ENCODE data around the gene CCT6A.
A peak's percentile ranks its signal among the peaks of the same experiment; 100 is the strongest.
"Not testable (repeated sequence)": the region's sequence is repeated elsewhere in the genome, so short reads cannot be mapped to it uniquely, and the experiment has no call there.

The CCT6A gene

DNA sequence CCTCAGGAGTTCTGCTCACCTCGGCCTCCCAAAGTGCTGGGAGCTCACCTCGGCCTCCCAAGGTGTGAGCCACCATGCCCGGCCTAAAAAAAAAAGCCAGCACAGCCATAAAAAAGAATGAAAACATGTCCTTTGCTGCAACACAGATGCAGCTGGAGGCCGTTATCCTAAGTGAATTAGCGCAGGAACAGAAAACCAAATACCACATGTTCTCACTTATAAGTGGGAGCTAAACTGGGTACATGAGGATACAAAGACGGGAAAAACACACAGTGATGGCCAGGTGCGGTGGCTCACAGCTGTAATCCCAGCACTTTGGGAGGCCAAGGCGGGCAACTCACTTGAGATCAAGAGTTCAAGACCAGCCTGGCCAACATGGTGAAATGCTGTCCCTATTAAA, 21.2 kb upstream of the CCT6A start:
- H3K9me3 ChIP-seq (ENCODE audit: control insufficient read depth, insufficient read depth, low read length): no peaks in the 10 kb centered on the region
- H3K4me3 ChIP-seq (ENCODE audit: low read depth, low read length): no peak overlapping the region
- H3K36me3 ChIP-seq (ENCODE audit: control insufficient read depth, insufficient read depth, low read length): peaks cover 58% of the 10 kb centered on the region
- no peak overlapping the region for H3K27ac ChIP-seq (ENCODE audit: low read depth, low read length)
- H3K27me3 ChIP-seq (ENCODE audit: control insufficient read depth, insufficient read depth, low read length): no peaks in the 10 kb centered on the region
- no peaks in the 10 kb centered on the region for H3K4me1 ChIP-seq (ENCODE audit: control insufficient read depth, insufficient read depth, low read length)
- no peak overlapping the region for H3K9ac ChIP-seq (ENCODE audit: low read depth, low read length)

DNA sequence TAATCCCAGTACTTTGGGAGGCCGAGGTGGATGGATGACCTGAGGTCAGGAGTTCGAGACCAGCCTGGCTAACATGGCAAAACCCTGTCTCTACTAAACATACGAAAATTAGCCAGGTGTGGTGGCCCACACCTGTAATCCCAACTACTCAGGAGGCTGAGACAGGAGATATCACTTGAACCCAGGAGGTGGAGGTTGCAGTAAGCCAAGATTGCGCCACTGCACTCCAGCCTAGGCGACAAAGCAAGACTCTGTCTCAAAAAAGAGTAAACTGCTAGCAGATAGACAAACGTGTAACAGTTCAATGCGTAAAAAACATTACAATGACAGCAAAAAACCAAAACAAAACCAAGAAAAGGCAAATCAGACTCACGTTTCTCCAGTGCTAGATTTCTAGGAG, 20.0 kb upstream of the CCT6A start:
- not testable (repeated sequence) for H3K27ac ChIP-seq (ENCODE audit: low read depth, low read length); H3K9ac ChIP-seq (ENCODE audit: low read depth, low read length); H3K9me3 ChIP-seq (ENCODE audit: control insufficient read depth, insufficient read depth, low read length); H3K4me1 ChIP-seq (ENCODE audit: control insufficient read depth, insufficient read depth, low read length); H3K4me3 ChIP-seq (ENCODE audit: low read depth, low read length); H3K27me3 ChIP-seq (ENCODE audit: control insufficient read depth, insufficient read depth, low read length)
- peaks cover 50% of the 10 kb centered on the region for H3K36me3 ChIP-seq (ENCODE audit: control insufficient read depth, insufficient read depth, low read length)

DNA sequence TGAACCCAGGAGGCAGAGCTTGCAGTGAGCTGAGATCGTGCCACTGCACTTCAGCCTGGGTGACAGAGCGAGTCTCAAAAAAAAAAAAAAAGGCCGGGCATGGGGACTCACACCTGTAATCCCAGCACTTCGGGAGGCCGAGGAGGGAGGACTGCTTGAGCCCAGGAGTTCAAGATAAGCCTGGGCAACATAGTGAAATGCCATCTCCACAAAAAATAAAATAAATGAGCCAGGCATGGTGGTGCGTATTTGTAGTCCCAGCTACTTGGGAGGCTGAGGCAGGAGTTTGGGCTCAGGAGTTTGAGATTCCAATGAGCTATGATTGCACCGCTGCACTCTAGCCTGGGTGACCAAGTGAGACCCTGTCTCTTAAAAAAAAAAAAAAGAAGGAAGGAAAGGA, 19.0 kb upstream of the CCT6A start:
- H3K9ac ChIP-seq (ENCODE audit: low read depth, low read length); H3K27me3 ChIP-seq (ENCODE audit: control insufficient read depth, insufficient read depth, low read length); H3K9me3 ChIP-seq (ENCODE audit: control insufficient read depth, insufficient read depth, low read length); H3K4me1 ChIP-seq (ENCODE audit: control insufficient read depth, insufficient read depth, low read length); H3K27ac ChIP-seq (ENCODE audit: low read depth, low read length): not testable (repeated sequence)
- Histone ChIP-seq H3K36me3 (ENCODE audit: control insufficient read depth, insufficient read depth, low read length) (peaks cover 40% of the 10 kb centered on the region), H3K4me3 (ENCODE audit: low read depth, low read length) (peak overlapping the region; percentile 97; the same call in 1 of the 2 replicates)

DNA sequence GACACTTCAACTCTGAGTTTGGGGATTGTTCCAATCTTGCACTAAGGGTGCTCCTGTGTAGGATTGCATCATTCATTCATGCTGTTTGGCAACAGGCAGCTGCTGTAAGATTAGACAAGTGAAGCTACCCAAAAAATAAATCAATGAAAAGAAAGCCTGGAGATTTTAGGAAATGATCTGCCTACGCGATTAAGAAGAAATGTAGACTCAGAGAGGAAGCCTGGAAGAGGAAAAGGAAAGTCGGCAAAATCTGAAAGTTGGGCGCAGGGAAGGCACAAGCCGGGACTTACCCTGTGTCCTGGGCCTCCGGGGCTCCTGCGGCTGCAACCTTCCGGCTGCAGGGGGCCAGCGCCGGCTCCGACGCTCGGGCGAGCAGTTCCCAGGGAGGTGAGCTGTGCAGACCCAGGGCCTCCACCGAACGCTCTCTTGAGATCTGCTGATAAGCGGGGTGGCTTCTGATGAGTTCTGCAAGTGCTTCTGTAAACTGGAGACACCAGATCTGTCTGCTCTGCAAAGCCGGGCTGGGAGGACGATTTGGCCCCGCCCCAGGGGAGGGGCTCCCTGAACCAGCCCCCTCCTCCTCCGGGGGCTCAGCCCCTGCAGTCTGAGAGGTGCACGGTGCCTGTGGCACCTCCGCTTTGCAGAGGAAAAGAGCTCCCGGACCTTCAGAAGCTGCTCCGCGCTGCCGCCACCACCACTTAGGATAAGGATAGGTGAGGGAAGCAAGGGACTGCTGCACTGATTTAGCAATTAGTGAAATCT, 17.7 kb upstream of the CCT6A start:
- peak overlapping the region; percentile 92 for H3K27ac ChIP-seq (ENCODE audit: low read depth, low read length)
- no peaks in the 10 kb centered on the region for H3K27me3 ChIP-seq (ENCODE audit: control insufficient read depth, insufficient read depth, low read length)
- H3K9ac ChIP-seq (ENCODE audit: low read depth, low read length): peak overlapping the region; percentile 94
- peak overlapping the region; percentile 97 for H3K4me3 ChIP-seq (ENCODE audit: low read depth, low read length)
- no peaks in the 10 kb centered on the region for H3K4me1 ChIP-seq (ENCODE audit: control insufficient read depth, insufficient read depth, low read length)
- no peaks in the 10 kb centered on the region for H3K9me3 ChIP-seq (ENCODE audit: control insufficient read depth, insufficient read depth, low read length)
- peaks cover 30% of the 10 kb centered on the region for H3K36me3 ChIP-seq (ENCODE audit: control insufficient read depth, insufficient read depth, low read length)

DNA sequence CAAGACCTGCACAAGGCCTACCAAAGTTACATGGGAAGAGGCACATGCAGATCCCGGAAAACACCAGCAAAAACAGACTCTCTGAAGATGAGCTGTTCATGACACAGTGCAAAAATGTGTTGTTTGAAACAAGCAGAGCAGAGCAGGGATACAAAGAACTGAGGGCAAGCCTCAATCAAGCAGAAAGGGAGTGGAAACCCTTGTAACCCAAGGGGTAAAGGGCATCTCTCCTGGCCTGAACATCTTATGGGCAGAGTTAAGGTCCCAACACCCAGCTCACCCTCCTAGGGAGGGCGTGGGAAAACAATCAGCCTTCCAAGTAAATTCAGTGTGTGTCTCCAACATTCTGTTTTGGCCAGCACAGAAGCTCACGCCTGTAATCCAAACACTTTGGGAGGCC, 10.8 kb upstream of the CCT6A start:
- Histone ChIP-seq H3K27me3 (ENCODE audit: control insufficient read depth, insufficient read depth, low read length) (no peaks in the 10 kb centered on the region), H3K4me1 (ENCODE audit: control insufficient read depth, insufficient read depth, low read length) (no peaks in the 10 kb centered on the region), H3K9me3 (ENCODE audit: control insufficient read depth, insufficient read depth, low read length) (no peaks in the 10 kb centered on the region), H3K27ac (ENCODE audit: low read depth, low read length) (no peak overlapping the region), H3K9ac (ENCODE audit: low read depth, low read length) (no peak overlapping the region), H3K36me3 (ENCODE audit: control insufficient read depth, insufficient read depth, low read length) (peaks cover 14% of the 10 kb centered on the region), H3K4me3 (ENCODE audit: low read depth, low read length) (no peak overlapping the region)

DNA sequence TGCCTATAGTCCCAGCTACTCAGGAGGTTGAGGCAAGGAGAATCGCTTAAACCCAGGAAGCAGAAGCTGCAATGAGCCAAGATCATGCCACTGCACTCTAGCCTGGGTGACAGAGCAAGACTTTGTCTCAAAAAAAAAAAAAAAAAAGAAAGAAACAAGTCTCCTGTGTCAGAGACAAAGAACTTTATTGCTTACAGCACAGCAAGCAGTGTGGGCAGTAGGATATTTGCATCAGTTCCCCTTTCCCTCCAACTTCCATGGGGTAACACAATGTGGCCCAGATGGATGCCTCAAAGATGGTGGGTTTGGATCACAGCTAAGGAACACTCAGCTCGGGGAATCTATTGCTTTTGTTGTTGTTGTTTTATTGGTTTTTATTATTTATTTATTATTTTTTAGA, 5.8 kb upstream of the CCT6A start:
- not testable (repeated sequence) for H3K9ac ChIP-seq (ENCODE audit: low read depth, low read length); H3K4me3 ChIP-seq (ENCODE audit: low read depth, low read length); H3K27me3 ChIP-seq (ENCODE audit: control insufficient read depth, insufficient read depth, low read length); H3K4me1 ChIP-seq (ENCODE audit: control insufficient read depth, insufficient read depth, low read length); H3K27ac ChIP-seq (ENCODE audit: low read depth, low read length); H3K9me3 ChIP-seq (ENCODE audit: control insufficient read depth, insufficient read depth, low read length)
- peaks cover 12% of the 10 kb centered on the region for H3K36me3 ChIP-seq (ENCODE audit: control insufficient read depth, insufficient read depth, low read length)

DNA sequence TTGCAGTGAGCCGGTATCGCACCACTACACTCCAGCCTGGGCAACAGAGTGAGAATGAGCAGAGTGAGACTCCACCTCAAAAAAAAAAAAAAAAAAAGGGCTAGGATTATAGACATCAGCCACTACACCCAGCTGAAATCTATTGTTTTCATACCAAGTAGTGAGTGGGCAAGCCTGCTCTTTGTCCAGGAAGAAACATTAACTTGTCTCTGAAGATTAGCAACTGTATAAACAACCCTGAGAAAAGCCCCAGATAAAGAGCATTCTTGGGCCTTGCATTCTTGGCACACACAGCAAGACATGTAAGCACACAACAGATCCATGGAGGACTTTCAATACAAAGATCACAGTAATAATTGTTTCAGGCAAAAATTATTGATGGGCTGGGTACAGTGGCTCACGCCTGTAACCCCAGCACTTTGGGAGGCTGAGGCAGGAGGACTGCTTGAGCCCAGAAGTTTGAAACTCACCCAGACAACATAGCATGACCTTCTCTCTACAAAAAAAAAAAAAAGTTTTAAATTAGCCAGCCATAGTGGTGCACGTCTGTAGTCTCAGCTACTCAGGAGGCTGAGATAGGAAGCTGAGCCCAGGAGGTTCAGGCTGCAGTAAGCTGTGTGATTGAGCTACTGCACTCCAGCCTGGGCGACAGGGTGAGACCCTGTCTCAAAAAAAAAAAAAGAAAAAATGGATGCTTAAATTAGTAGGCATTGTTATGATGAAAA, 4.7 kb upstream of the CCT6A start:
- 0 out of 2 replicates have a peak, but pooled peaks cover 2% of the 10 kb centered on the region for H3K4me1 ChIP-seq (ENCODE audit: control insufficient read depth, insufficient read depth, low read length)
- H3K9ac ChIP-seq (ENCODE audit: low read depth, low read length): no peak overlapping the region
- H3K36me3 ChIP-seq (ENCODE audit: control insufficient read depth, insufficient read depth, low read length): peaks cover 10% of the 10 kb centered on the region; the same call in 1 of the 2 replicates
- no peaks in the 10 kb centered on the region for H3K9me3 ChIP-seq (ENCODE audit: control insufficient read depth, insufficient read depth, low read length)
- peak overlapping the region; percentile 7 for H3K27ac ChIP-seq (ENCODE audit: low read depth, low read length)
- no peaks in the 10 kb centered on the region for H3K27me3 ChIP-seq (ENCODE audit: control insufficient read depth, insufficient read depth, low read length)
- no peak overlapping the region for H3K4me3 ChIP-seq (ENCODE audit: low read depth, low read length)

DNA sequence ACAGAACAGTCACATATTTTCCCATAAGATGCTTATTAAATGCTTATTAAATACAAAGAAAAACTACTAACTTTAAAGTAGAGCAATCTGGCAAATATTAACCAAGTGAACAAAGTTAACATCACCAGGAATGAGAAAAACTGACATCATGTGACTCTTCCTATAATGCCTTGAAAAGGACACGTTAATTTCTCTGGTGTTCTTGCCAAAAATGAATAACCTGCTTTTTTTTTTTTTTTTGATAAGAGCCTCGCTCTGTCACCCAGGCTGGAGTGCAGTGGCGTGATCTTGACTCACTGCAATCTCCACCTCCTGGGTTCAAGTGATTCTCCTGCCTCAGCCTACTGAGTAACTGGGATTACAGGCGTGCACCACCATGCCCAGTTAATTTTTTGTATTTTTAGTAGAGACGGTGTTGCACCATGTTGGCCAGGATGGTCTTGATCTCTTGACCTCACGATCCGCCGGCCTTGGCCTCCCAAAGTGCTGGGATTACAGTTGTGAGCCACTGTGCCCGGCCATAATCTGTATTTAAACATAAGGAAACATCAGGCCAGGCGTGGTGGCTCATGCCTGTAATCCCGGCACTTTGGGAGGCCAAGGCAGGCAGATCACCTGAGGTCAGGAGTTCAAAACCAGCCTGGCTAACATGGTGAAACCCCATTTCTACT, 4.0 kb upstream of the CCT6A start:
- not testable (repeated sequence) for H3K4me1 ChIP-seq (ENCODE audit: control insufficient read depth, insufficient read depth, low read length); H3K27me3 ChIP-seq (ENCODE audit: control insufficient read depth, insufficient read depth, low read length); H3K9me3 ChIP-seq (ENCODE audit: control insufficient read depth, insufficient read depth, low read length); H3K36me3 ChIP-seq (ENCODE audit: control insufficient read depth, insufficient read depth, low read length); H3K4me3 ChIP-seq (ENCODE audit: low read depth, low read length); H3K9ac ChIP-seq (ENCODE audit: low read depth, low read length)
- H3K27ac ChIP-seq (ENCODE audit: low read depth, low read length): peak overlapping the region; percentile 7

DNA sequence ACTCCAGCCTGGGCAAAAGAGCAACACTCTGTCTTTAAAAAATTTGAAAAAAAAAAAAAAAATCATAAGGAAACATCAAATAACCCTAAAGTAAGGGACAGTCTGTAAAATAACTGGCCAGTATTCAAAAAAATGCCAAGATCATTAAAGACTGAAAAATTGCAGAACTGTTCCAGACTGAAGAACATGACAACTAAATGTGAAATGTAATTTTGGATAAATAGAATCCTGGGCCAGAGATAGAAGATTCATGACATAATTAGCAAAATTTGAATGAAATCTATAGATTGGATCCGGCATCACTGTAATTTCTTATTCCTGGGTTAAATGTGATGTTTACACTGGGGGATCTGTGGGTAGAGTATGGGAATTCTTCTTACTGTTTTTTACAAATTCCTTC, 3.3 kb upstream of the CCT6A start:
- peaks cover 8% of the 10 kb centered on the region; the same call in 1 of the 2 replicates for H3K4me1 ChIP-seq (ENCODE audit: control insufficient read depth, insufficient read depth, low read length)
- H3K27ac ChIP-seq (ENCODE audit: low read depth, low read length): no peak overlapping the region
- no peak overlapping the region for H3K4me3 ChIP-seq (ENCODE audit: low read depth, low read length)
- H3K9ac ChIP-seq (ENCODE audit: low read depth, low read length): no peak overlapping the region
- no peaks in the 10 kb centered on the region for H3K27me3 ChIP-seq (ENCODE audit: control insufficient read depth, insufficient read depth, low read length)
- no peaks in the 10 kb centered on the region for H3K9me3 ChIP-seq (ENCODE audit: control insufficient read depth, insufficient read depth, low read length)
- peaks cover 10% of the 10 kb centered on the region for H3K36me3 ChIP-seq (ENCODE audit: control insufficient read depth, insufficient read depth, low read length)

DNA sequence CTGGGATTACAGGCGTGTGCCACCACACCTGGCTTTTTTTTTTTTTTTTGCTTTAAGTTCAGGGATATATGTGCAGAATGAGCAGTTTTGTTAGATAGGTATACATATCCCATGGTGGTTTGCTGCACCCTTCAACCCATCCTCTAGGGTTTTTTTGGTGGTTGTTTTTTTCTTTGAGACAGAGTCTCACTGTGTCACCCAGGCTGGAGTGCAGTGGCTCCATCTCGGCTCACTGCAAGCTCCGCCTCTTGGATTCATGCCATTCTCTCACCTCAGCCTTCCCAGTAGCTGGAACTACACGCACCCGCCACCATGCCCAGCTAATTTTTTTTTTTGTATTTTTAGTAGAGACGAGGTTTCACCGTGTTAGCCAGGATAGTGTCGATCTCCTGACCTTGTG, 2.8 kb upstream of the CCT6A start:
- H3K4me1 ChIP-seq (ENCODE audit: control insufficient read depth, insufficient read depth, low read length): peaks cover 10% of the 10 kb centered on the region; the same call in 1 of the 2 replicates

DNA sequence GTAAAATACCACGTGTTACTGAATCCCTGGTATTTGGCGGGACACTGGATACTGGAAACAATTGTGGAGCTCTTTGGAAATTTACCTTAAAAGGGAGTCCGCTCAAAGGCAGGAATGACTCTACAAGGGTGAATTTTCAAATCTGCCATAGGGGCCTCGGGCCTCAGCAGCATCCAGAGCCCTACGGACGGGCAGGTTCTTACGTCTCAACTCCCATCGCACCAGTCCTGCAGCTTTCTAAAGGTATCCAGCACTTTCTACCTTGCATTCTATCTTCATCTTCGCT, 569 bp upstream of the CCT6A start:
- Histone ChIP-seq H3K36me3 (ENCODE audit: control insufficient read depth, insufficient read depth, low read length) (peaks cover 33% of the 10 kb centered on the region), H3K4me1 (ENCODE audit: control insufficient read depth, insufficient read depth, low read length) (peaks cover 10% of the 10 kb centered on the region; the same call in 1 of the 2 replicates), H3K4me3 (ENCODE audit: low read depth, low read length) (peak overlapping the region; percentile 90), H3K27ac (ENCODE audit: low read depth, low read length) (peak overlapping the region; percentile 93), H3K9me3 (ENCODE audit: control insufficient read depth, insufficient read depth, low read length) (no peaks in the 10 kb centered on the region), H3K9ac (ENCODE audit: low read depth, low read length) (peak overlapping the region; percentile 99), H3K27me3 (ENCODE audit: control insufficient read depth, insufficient read depth, low read length) (no peaks in the 10 kb centered on the region)

More for the DNA sequence above, 2.8 kb upstream of the CCT6A start:
- H3K4me3 ChIP-seq (ENCODE audit: low read depth, low read length); H3K27me3 ChIP-seq (ENCODE audit: control insufficient read depth, insufficient read depth, low read length); H3K9me3 ChIP-seq (ENCODE audit: control insufficient read depth, insufficient read depth, low read length); H3K27ac ChIP-seq (ENCODE audit: low read depth, low read length); H3K9ac ChIP-seq (ENCODE audit: low read depth, low read length): not testable (repeated sequence)
- H3K36me3 ChIP-seq (ENCODE audit: control insufficient read depth, insufficient read depth, low read length): peaks cover 15% of the 10 kb centered on the region
